Stimulated activated CD4-positive, alpha-beta T cell treated with anti-CD3 and anti-CD28 coated beads, Interleukin-4, amount 100 ng/mL, for 4 hours (primary cell): ENCODE results near the gene MVB12B.

ENCODE experiments used
- DNase-seq, 2 experiments: peaks; one replicate each; pipeline ENCODE4 v3.0.0-alpha.2; 2020

MVB12B gene

GRCh38 chr9:126496781-126497659 lies 170.4 kb downstream of the MVB12B start:
- no peak for DNase-seq

- DNase-seq, result no peak
Observed at GRCh38 chr9:126497660-126498275, 171.1 kb downstream of the MVB12B start.

- DNase-seq, result no peak
Observed at GRCh38 chr9:126498331-126498730, 171.7 kb downstream of the MVB12B start.

- DNase-seq, result peak in 1 of 2 experiments; percentile 52
Observed at GRCh38 chr9:126499005-126499910, 172.6 kb downstream of the MVB12B start.

- no peak for DNase-seq
Observed at GRCh38 chr9:126499911-126500599, 173.4 kb downstream of the MVB12B start.

- peak; percentile 51 to 68 for DNase-seq
Observed at GRCh38 chr9:126500600-126501382, 174.2 kb downstream of the MVB12B start.

- DNase-seq, result no peak
Observed at GRCh38 chr9:126501383-126502331, 175.0 kb downstream of the MVB12B start.

- no peak for DNase-seq
Observed at GRCh38 chr9:126502417-126503332, 176.0 kb downstream of the MVB12B start.

- DNase-seq, result no peak
Observed at GRCh38 chr9:126503333-126504085, 176.9 kb downstream of the MVB12B start.

- no peak for DNase-seq
Observed at GRCh38 chr9:126504086-126504976, 177.7 kb downstream of the MVB12B start.

GRCh38 chr9:126504977-126505455 lies 178.4 kb downstream of the MVB12B start:
- DNase-seq, result no peak

- no peak for DNase-seq
Observed at GRCh38 chr9:126505697-126506346, 179.2 kb downstream of the MVB12B start.

- DNase-seq, result no peak
Observed at GRCh38 chr9:126506361-126507317, 180.0 kb downstream of the MVB12B start.

GRCh38 chr9:126507318-126508109 lies 180.9 kb downstream of the MVB12B start:
- no peak for DNase-seq

GRCh38 chr9:126508171-126508591 lies 181.6 kb downstream of the MVB12B start:
- no peak for DNase-seq
